Left ventricle myocardium inferior (tissue), 1 donor: ENCODE data around the gene DDX51. TPM values are rescaled to one million over a fixed set of nuclear protein-coding genes. Genes with fewer than 3 reads are reported as not detected.

Experiments used
- DNase-seq: peaks from one replicate; pipeline ENCODE4 v3.0.0-alpha.2; 2020
- H3K27ac ChIP-seq: fragments of 200-600 bp; replicated peaks from 2 replicates; pipeline ENCODE4 v1.8.0; 2021
- H3K27me3 ChIP-seq: fragments of 200-600 bp; 2 replicates; pipeline ENCODE4 v1.8.0; 2021; ENCODE audit warnings: low read depth
- H3K36me3 ChIP-seq: fragments of 200-600 bp; 2 replicates; pipeline ENCODE4 v1.8.0; 2021
- H3K4me1 ChIP-seq: fragments of 200-600 bp; 2 replicates; pipeline ENCODE4 v1.8.0; 2021
- H3K4me3 ChIP-seq: fragments of 200-600 bp; 2 replicates; pipeline ENCODE4 v1.8.0; 2021; ENCODE audit warnings: mild to moderate bottlenecking, moderate library complexity
- H3K9me3 ChIP-seq: fragments of 200-600 bp; replicated peaks from 2 replicates; pipeline ENCODE4 v1.8.0; 2021
- CTCF ChIP-seq: fragments of 200-600 bp; IDR thresholded peaks from 2 replicates; pipeline ENCODE4 v1.8.0; 2021; ENCODE audit warnings: antibody characterized with exemption, mild to moderate bottlenecking, borderline replicate concordance
- intact Hi-C: fragments of 100-400 bp; cut with micrococcal nuclease; formaldehyde crosslinking; loops from one replicate; pipeline ENCODE4 v1.11.0; 2022
- total RNA-seq: library from RNA; stranded (reverse); fragmentation: NEBNext Ultra II Directional; extraction: Animal tissue kit (Norgen Biotek cat#: 25700); gene quantifications from one replicate; pipeline ENCODE4 v1.2.1, GENCODE V29; 2021
- donor health status: DM: no; HTN: yes; CAD: no; lungs with severe emphysema.

Gene DDX51
- total RNA-seq, 1 donor from 2014 or later: 9.0 TPM

GRCh38 chr12:132127041-132127440 lies 17.1 kb downstream of the DDX51 start:
- TF ChIP-seq CTCF: no peak
- no peak for DNase-seq
- H3K4me1 ChIP-seq: no peaks in the 10 kb centered on the region
- peaks cover 12% of the 10 kb centered on the region for H3K9me3 ChIP-seq
- H3K36me3 ChIP-seq: peaks cover 68% of the 10 kb centered on the region
- intact Hi-C loops: no loop called here
- no peak overlapping the region for H3K27ac ChIP-seq
- H3K4me3 ChIP-seq: no peak overlapping the region
- H3K27me3 ChIP-seq: no peaks in the 10 kb centered on the region

GRCh38 chr12:132125736-132126135 lies 18.4 kb downstream of the DDX51 start:
- H3K36me3 ChIP-seq: peaks cover 81% of the 10 kb centered on the region
- no peak for DNase-seq
- H3K4me1 ChIP-seq: no peaks in the 10 kb centered on the region
- intact Hi-C loops: no loop called here
- H3K4me3 ChIP-seq: no peak overlapping the region
- peaks cover 12% of the 10 kb centered on the region for H3K9me3 ChIP-seq
- H3K27me3 ChIP-seq: no peaks in the 10 kb centered on the region
- no peak for TF ChIP-seq CTCF
- H3K27ac ChIP-seq: no peak overlapping the region

DNA sequence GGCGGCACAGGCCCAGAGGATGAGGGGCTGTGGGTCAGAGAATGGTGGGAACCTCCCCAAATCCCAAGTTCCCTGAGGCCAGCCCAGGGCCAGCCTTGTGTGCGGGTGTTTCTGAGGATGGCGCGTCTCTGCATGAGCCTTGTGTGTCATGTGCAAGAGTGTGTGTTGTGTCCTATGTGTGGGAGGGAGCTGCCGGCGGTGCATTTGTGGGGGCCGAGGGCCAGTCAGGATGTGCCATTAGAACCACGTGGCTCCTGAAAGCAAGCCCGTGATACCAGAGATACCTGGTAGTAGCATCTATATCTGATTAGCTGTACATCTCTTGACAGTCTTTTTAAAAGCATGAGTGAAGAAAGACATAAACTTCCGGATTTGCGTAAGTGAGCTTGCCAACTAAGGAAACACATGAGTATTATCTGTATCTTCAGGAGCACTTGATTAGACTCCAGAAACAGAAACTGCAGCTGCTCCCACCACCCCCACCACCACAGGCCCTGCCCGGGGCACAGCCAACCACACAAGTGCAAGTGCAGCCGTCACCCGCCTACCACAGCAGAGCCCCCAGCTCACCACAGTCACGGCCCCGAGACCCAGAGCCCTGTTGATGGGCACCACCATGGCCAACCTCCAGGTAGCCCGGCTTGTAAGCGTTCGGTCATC lies 19.2 kb downstream of the DDX51 start:
- intact Hi-C loops: no loop called here

GRCh38 chr12:132123970-132124765 lies 20.0 kb downstream of the DDX51 start:
- TF ChIP-seq CTCF: no peak
- no peak overlapping the region for H3K4me3 ChIP-seq
- H3K36me3 ChIP-seq: peaks cover 87% of the 10 kb centered on the region

More for the DNA sequence above, 19.2 kb downstream of the DDX51 start:
- no peak for DNase-seq
- H3K4me1 ChIP-seq: no peaks in the 10 kb centered on the region
- peaks cover 86% of the 10 kb centered on the region for H3K36me3 ChIP-seq
- peaks cover 12% of the 10 kb centered on the region for H3K9me3 ChIP-seq
- TF ChIP-seq CTCF: no peak
- H3K4me3 ChIP-seq: no peak overlapping the region
- H3K27ac ChIP-seq: no peak overlapping the region
- no peaks in the 10 kb centered on the region for H3K27me3 ChIP-seq

GRCh38 chr12:132121283-132121682 lies 22.8 kb downstream of the DDX51 start:
- no peaks in the 10 kb centered on the region for H3K9me3 ChIP-seq
- intact Hi-C loops: no loop called here
- no peak for TF ChIP-seq CTCF
- H3K4me3 ChIP-seq: no peak overlapping the region
- DNase-seq: no peak
- no peaks in the 10 kb centered on the region for H3K27me3 ChIP-seq
- H3K4me1 ChIP-seq: no peaks in the 10 kb centered on the region
- no peak overlapping the region for H3K27ac ChIP-seq
- H3K36me3 ChIP-seq: peaks cover 72% of the 10 kb centered on the region

More at GRCh38 chr12:132123970-132124765, 20.0 kb downstream of the DDX51 start:
- Histone ChIP-seq H3K4me1 (no peaks in the 10 kb centered on the region), H3K27me3 (no peaks in the 10 kb centered on the region), H3K27ac (no peak overlapping the region), H3K9me3 (peaks cover 12% of the 10 kb centered on the region)
- intact Hi-C loops: no loop called here
- DNase-seq: no peak
